Karpas-422 (cell line): ENCODE results near the gene HELZ2. TPM values are rescaled to one million over a fixed set of nuclear protein-coding genes. Genes with fewer than 3 reads are reported as not detected.

Experiments
- DNase-seq: peaks from one replicate; pipeline ENCODE4 v3.0.0-alpha.2; 2015
- H2AFZ ChIP-seq: fragments of 200-600 bp; sonication (generic); 2 replicates; pipeline ENCODE4 v1.6.1; 2014; ENCODE audit warnings: antibody characterized with exemption, low read length, mixed read lengths
- H3K27ac ChIP-seq: fragments of 200-600 bp; sonication (generic); 2 replicates; pipeline ENCODE4 v1.5.1; 2014; ENCODE audit warnings: mild to moderate bottlenecking, low read length, moderate library complexity
- H3K27me3 ChIP-seq: fragments of 200-600 bp; sonication (generic); 2 replicates; pipeline ENCODE4 v1.6.1; 2014; ENCODE audit warnings: low read length, mixed read lengths
- H3K36me3 ChIP-seq: fragments of 200-600 bp; sonication (generic); 2 replicates; pipeline ENCODE4 v1.6.1; 2014; ENCODE audit warnings: low read length, mixed read lengths; ENCODE audit not compliant: insufficient read depth
- H3K4me1 ChIP-seq: fragments of 200-600 bp; sonication (generic); 2 replicates; pipeline ENCODE4 v1.6.1; 2014; ENCODE audit warnings: mild to moderate bottlenecking, low read length, mixed read lengths
- H3K4me2 ChIP-seq: fragments of 200-600 bp; sonication (generic); 2 replicates; pipeline ENCODE4 v1.6.1; 2014; ENCODE audit warnings: low read length, low read depth, mild to moderate bottlenecking; ENCODE audit not compliant: poor library complexity, severe bottlenecking
- H3K4me3 ChIP-seq: fragments of 200-600 bp; sonication (generic); 2 replicates; pipeline ENCODE4 v1.5.1; 2014; ENCODE audit warnings: mild to moderate bottlenecking, antibody characterized with exemption, low read length, mixed read lengths
- H3K79me2 ChIP-seq: fragments of 200-600 bp; sonication (generic); 2 replicates; pipeline ENCODE4 v1.6.1; 2014; ENCODE audit warnings: mild to moderate bottlenecking, low read length, mixed read lengths
- H3K9ac ChIP-seq: fragments of 200-600 bp; sonication (generic); 2 replicates; pipeline ENCODE4 v1.6.0; 2014; ENCODE audit warnings: low read length
- H3K9me2 ChIP-seq: fragments of 200-600 bp; sonication (generic), shearing (Covaris generic); replicated peaks from 2 replicates; pipeline ENCODE4 v1.6.0; 2014; ENCODE audit warnings: mild to moderate bottlenecking, low read length, moderate library complexity; ENCODE audit not compliant: insufficient read depth
- H3K9me3 ChIP-seq: fragments of 300-700, 200-600 bp; sonication (generic); 2 replicates; pipeline ENCODE4 v1.6.1; 2014; ENCODE audit warnings: low read length, mixed read lengths
- H4K20me1 ChIP-seq: fragments of 200-600 bp; sonication (generic); 2 replicates; pipeline ENCODE4 v1.6.1; 2014; ENCODE audit warnings: mild to moderate bottlenecking, antibody characterized with exemption, low read length, low read depth; ENCODE audit not compliant: insufficient read depth
- total RNA-seq: library from RNA; depleted of rRNA; stranded (reverse); fragments of >200 nt; shearing (Covaris generic); gene quantifications from 2 replicates; pipeline ENCODE4 v1.2.3, GENCODE V29; 2014; ENCODE audit warnings: low replicate concordance

HELZ2 gene
- total RNA-seq, 1 experiment from 2014 or later = 15.8 TPM

DNA sequence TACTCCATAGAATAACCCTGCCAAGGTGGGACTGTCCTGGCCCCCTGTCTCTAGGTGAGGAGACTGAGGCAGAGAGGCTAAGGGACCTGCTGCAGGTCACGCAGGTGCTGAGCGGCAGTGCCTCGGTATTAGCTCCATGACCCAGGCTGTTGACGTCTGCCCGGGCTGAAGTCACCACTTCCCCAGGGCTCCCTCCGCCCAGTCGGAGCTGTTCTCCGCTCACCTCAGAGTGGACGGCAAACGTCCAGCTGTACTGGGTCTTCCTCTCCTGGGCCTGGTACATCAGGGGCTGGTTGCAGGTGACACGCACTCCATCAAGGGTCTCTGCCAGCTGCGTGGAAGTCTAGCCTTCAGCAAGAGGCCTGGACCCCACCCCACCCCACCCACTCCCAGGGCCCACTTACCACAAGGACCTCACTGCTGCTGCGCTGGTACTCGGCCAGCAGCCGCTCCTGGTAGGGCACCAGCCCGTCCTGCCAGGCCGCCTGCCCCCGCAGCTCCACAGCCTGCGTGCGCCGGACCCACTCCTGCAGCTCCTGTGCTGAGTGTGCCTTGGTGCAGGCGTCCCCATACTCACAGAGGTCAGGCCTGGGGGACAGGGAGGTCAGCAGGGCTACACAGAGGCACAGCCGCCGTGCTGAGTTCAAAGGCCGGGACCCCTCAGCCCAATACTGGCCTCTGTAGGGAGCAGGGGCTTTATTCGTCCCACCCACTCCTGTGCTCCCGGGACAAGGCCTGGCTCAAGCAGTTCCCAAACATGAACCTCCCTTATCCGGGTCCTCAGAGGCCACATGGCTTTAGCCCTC lies 3.6 kb downstream of the HELZ2 start:
- Histone ChIP-seq H3K4me2 (no peak overlapping the region), H2AFZ (no peak overlapping the region), H3K9me3 (no peaks in the 10 kb centered on the region), H3K27me3 (no peaks in the 10 kb centered on the region), H4K20me1 (0 out of 2 replicates have a peak, but pooled peaks cover 11% of the 10 kb centered on the region), H3K27ac (no peak overlapping the region), H3K79me2 (no peaks in the 10 kb centered on the region), H3K9ac (no peak overlapping the region), H3K9me2 (no peaks in the 10 kb centered on the region), H3K4me3 (no peak overlapping the region), H3K36me3 (no peaks in the 10 kb centered on the region), H3K4me1 (peaks cover 12% of the 10 kb centered on the region)
- DNase-seq = peak; percentile 38

DNA sequence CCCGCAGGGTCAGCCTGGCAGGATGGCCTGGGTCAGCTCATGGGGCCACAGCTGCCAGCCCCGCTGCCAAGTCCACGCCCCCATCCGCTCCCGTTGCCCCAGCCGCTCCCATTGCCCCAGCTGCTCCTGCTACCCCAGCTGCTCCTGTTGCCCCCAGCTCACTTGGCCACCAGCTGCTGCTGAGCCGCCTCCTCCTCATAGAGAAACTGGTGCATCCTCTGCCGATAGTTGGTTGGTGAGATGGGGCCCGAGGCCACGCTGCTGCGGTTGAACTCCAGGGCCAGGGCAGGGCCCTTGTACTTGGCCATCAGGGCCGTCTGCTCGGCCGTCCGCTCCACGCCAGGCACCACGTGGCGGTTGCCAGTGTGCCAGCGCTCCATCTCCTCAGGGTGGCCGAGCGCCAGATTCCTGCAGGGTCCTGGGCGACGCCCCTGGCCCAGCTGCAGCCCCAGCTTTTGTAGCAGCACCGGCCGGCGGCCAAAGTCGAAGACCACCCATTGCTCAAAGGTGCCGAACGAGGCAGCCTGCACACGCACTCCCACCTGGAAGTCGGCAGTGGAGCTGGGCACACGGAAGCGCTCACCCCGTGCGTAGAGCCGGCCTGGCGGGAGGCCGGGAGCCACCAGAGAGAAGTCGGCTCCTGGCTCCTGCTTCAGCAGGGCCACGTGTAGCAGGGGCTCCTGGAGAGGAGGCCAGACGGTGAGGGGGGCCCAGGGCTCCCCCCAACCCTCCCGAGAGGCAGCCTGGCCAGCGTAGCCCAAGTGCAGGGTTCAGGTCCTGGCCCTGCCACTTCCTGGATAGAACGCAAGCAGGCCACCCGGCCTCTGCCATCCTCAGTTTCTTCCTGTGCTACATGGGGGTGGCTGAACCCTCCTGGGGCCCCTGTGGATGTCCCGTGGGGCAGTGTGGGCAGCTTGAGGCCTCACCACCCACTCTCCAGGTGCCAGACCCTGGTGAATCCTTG lies 4.8 kb downstream of the HELZ2 start:
- Histone ChIP-seq H3K9me2 (no peaks in the 10 kb centered on the region), H3K4me2 (no peak overlapping the region), H3K27ac (no peak overlapping the region), H2AFZ (no peak overlapping the region), H3K4me1 (peaks cover 8% of the 10 kb centered on the region), H3K36me3 (no peaks in the 10 kb centered on the region), H3K9ac (no peak overlapping the region), H4K20me1 (0 out of 2 replicates have a peak, but pooled peaks cover 11% of the 10 kb centered on the region), H3K79me2 (no peaks in the 10 kb centered on the region), H3K4me3 (no peak overlapping the region), H3K27me3 (no peaks in the 10 kb centered on the region), H3K9me3 (no peaks in the 10 kb centered on the region)
- DNase-seq = no peak

DNA sequence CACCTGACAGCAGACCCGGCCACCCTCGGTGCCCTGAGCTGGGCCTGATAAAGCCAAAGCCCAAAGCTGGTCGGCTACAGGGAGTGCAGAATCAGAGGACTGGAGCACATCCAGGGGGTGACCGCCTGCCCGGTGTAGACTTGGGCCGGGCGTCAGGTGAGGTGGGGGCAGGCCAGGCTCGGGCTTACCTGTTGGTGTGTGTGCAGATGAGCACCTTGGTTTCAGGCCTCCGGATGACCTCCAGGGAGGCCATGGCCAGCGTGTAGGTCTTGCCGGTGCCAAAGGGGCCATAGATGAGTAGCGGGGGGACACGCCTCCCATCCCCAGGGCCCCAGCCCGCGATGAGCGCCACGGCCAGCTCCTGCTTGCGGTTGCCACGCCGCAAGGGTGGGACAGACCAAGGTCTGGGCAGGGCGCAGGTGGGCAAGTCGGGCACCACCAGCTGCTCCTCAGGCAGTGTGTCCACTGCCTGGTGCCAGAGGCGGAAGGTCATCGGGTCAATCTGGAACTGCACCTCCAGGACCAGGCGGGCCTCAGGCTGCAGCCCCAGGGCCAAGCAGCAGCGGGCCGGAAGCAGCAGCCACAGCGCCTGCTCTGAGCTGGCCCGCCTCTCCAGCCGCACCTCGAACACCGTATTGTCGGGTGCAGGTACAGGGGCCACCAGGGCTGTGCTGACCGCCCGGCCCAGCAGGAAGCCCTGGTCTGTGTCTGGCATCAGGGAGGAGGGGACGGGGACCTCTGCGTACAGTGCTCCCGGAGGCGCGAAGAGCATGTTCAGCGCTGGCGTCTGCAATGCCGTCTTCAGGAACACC lies 5.7 kb downstream of the HELZ2 start:
- no peaks in the 10 kb centered on the region for H3K9me3 ChIP-seq
- H3K4me2 ChIP-seq = no peak overlapping the region
- H3K79me2 ChIP-seq = no peaks in the 10 kb centered on the region
- H4K20me1 ChIP-seq = 0 out of 2 replicates have a peak, but pooled peaks cover 8% of the 10 kb centered on the region
- no peak overlapping the region for H3K27ac ChIP-seq
- H3K27me3 ChIP-seq = no peaks in the 10 kb centered on the region
- no peak overlapping the region for H3K9ac ChIP-seq
- no peak overlapping the region for H3K4me3 ChIP-seq
- H2AFZ ChIP-seq = no peak overlapping the region
- H3K4me1 ChIP-seq = peaks cover 4% of the 10 kb centered on the region
- no peaks in the 10 kb centered on the region for H3K36me3 ChIP-seq
- no peaks in the 10 kb centered on the region for H3K9me2 ChIP-seq
- no peak for DNase-seq

DNA sequence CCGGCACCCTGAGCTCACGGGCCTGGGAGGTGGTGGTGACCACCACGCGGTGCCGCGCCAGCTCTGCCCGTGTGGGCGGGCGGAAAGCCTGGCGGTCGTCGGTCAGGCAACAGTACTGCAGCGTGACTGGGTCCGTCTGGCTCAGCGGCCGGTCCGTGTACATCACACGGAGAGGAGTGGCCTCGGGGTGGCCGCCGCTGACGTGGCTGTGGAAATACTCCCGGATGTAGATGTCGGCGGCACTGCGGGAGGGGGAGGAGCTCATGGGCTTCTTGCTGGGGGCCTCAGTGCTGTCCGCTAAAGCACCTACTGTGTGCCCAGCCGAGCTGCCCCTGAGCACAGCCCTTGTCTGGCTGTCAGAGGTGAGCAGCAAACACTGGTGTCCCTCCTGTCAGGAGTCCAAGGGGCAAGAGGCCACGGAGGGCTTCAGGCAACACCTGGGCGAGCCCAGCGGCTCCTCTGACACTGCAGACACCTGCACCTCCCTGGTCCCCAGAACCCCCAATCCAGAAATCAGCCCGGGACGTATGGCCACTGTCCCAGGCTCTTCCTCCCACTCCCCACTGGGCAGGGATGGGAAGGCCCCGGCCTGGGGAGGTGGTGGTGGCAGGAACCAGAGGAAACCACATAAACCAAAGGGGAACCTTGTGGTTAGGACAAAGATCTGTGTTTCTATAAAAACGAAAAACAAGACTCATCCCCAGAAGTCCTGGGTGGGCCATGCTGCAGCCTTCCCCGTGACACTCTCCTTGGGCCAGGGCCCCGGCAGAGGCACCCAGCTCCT lies 6.5 kb downstream of the HELZ2 start:
- Histone ChIP-seq H3K9me3 (no peaks in the 10 kb centered on the region), H3K9me2 (no peaks in the 10 kb centered on the region), H3K36me3 (no peaks in the 10 kb centered on the region), H3K27ac (no peak overlapping the region), H3K27me3 (no peaks in the 10 kb centered on the region), H4K20me1 (0 out of 2 replicates have a peak, but pooled peaks cover 3% of the 10 kb centered on the region), H3K79me2 (no peaks in the 10 kb centered on the region), H3K4me1 (no peaks in the 10 kb centered on the region), H3K9ac (no peak overlapping the region), H3K4me2 (no peak overlapping the region), H2AFZ (no peak overlapping the region), H3K4me3 (no peak overlapping the region)
- DNase-seq = no peak

DNA sequence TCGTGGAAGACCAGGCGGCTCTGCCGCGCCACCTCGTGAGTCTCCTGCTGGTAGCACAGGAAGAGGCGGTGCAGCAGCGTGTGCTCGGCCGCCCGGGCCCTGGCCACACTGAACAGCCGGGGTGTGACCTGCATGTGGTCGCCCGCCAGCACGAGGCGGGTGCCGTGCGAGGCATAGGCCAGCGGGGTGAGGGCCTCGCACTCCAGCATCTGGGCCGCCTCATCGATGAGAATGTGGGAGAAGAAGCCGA lies 7.0 kb downstream of the HELZ2 start:
- DNase-seq = no peak
- no peaks in the 10 kb centered on the region for H3K9me3 ChIP-seq
- H3K9me2 ChIP-seq = no peaks in the 10 kb centered on the region
- no peaks in the 10 kb centered on the region for H3K27me3 ChIP-seq
- H3K27ac ChIP-seq = no peak overlapping the region
- no peak overlapping the region for H3K9ac ChIP-seq
- H3K36me3 ChIP-seq = no peaks in the 10 kb centered on the region
- H2AFZ ChIP-seq = no peak overlapping the region
- H3K4me2 ChIP-seq = no peak overlapping the region
- H4K20me1 ChIP-seq = 0 out of 2 replicates have a peak, but pooled peaks cover 3% of the 10 kb centered on the region
- H3K4me1 ChIP-seq = no peaks in the 10 kb centered on the region
- H3K79me2 ChIP-seq = no peaks in the 10 kb centered on the region
- H3K4me3 ChIP-seq = no peak overlapping the region

DNA sequence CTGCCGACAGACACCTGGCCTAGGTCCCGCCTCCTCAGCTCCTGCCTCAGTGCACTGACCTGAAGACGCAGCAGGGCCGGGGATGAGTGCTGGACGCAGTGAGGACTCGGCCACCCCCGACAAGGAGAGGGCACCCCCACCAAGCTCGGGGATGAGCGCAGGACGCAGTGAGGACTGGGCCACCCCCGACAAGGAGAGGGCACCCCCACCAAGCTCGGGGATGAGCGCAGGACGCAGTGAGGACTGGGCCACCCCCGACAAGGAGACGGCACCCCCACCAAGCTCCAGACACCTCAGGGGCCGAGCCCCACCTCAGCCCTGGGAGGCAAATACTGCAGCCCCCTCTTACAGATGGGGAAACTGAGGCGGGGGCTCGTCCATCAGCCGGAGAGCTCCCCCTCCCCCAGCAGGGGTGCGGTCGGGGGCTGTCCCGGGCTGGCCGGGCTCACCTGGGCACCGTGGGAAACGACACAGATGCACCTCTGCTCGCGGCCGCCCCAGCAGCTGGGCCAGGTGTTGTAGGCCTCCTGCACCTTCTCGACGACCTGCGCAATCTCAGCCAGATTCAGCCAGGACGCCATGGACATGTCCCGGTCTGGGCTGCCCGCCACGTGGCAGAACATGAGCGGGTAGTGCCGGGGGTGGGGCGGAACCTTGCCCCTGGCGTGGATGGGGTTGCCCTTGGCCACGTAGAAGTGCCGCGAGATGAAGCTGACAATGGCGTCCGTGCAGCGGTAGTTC lies 7.5 kb downstream of the HELZ2 start:
- no peak overlapping the region for H3K4me2 ChIP-seq

DNA sequence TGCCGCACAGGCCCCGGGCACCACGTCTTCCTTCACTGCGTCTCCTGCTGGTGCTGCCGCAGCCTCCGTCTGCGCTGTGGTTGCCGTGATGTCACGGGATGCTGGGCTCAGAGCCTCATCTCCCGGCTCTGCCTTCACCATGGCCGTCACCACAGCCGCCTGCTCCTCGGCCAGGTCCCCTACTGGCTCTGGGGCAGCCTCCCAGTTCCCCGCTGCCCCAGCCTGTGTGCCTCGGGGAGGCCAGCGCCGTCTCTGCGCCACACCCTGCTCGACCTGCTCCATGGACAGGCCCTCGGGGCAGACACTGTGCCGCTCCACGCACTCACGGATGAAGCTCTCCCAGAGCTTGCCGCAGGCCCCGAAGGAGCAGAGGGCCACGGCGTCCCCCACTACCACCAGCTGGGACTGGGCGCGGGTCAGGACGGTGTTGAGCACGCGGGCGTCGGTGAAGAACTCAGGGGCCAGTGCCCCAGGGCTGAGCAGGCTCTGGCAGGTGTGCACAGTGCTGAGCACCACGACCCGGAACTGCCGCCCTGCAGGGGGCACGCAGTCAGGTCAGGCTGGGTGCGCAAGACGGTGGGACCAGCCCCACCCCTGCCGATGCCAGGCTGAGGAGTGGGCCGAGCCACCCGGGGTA lies 8.2 kb downstream of the HELZ2 start:
- Histone ChIP-seq H3K4me3 (no peak overlapping the region), H3K4me1 (no peaks in the 10 kb centered on the region), H3K4me2 (no peak overlapping the region), H3K79me2 (no peaks in the 10 kb centered on the region), H3K9me3 (no peaks in the 10 kb centered on the region), H3K27ac (no peak overlapping the region), H4K20me1 (0 out of 2 replicates have a peak, but pooled peaks cover 3% of the 10 kb centered on the region), H3K9me2 (no peaks in the 10 kb centered on the region), H3K9ac (no peak overlapping the region), H2AFZ (no peak overlapping the region), H3K27me3 (no peaks in the 10 kb centered on the region), H3K36me3 (no peaks in the 10 kb centered on the region)
- no peak for DNase-seq

More for the DNA sequence above, 7.5 kb downstream of the HELZ2 start:
- Histone ChIP-seq H4K20me1 (0 out of 2 replicates have a peak, but pooled peaks cover 3% of the 10 kb centered on the region), H3K27me3 (no peaks in the 10 kb centered on the region), H3K9me3 (no peaks in the 10 kb centered on the region), H3K9ac (no peak overlapping the region), H2AFZ (no peak overlapping the region), H3K27ac (no peak overlapping the region), H3K4me3 (no peak overlapping the region), H3K9me2 (no peaks in the 10 kb centered on the region), H3K4me1 (no peaks in the 10 kb centered on the region), H3K36me3 (no peaks in the 10 kb centered on the region), H3K79me2 (no peaks in the 10 kb centered on the region)
- DNase-seq = no peak
